Keratinocyte (primary cell): Measurements from ENCODE around the gene CSTB. TPM values are rescaled to one million over a fixed set of nuclear protein-coding genes. Genes with fewer than 3 reads are reported as not detected.

Experiments used
- DNase-seq: peaks from one replicate; pipeline ENCODE4 v3.0.0-alpha.2; 2011; ENCODE audit warnings: low read depth, missing footprints, low spot score
- FAIRE-seq: peaks from 2 replicates; lab custom pipeline; 2011; peaks lifted over from hg19 to GRCh38; lab: Jason Lieb, UNC
- H2AFZ ChIP-seq: 2 replicates; pipeline ENCODE4 v1.6.0; 2012; ENCODE audit warnings: low read length, control low read depth, inconsistent platforms; ENCODE audit not compliant: control insufficient read depth
- H3K27ac ChIP-seq: 2 replicates; pipeline ENCODE4 v1.5.1; 2011; ENCODE audit warnings: low read length; ENCODE audit not compliant: control insufficient read depth, insufficient read depth
- H3K27me3 ChIP-seq: 3 replicates; pipeline ENCODE4 v1.6.0; 2011; ENCODE audit warnings: low read length; ENCODE audit not compliant: control insufficient read depth, insufficient read depth; ENCODE audit errors: extremely low read depth
- H3K36me3 ChIP-seq, 2 experiments: 2 replicates in 1 of 2; 3 replicates in 1 of 2; pipeline ENCODE4 v1.5.1; 2011; ENCODE audit warnings: low read length in 2 of 2, mild to moderate bottlenecking in 1 of 2; ENCODE audit not compliant: control insufficient read depth in 2 of 2, insufficient read depth in 2 of 2; ENCODE audit errors: extremely low read depth in 1 of 2
- H3K4me1 ChIP-seq: 3 replicates; pipeline ENCODE4 v1.5.1; 2011; ENCODE audit warnings: low read length; ENCODE audit not compliant: control insufficient read depth, insufficient read depth; ENCODE audit errors: extremely low read depth
- H3K4me2 ChIP-seq: 3 replicates; pipeline ENCODE4 v1.6.0; 2011; ENCODE audit warnings: low read depth, low read length; ENCODE audit not compliant: control insufficient read depth, insufficient read depth; ENCODE audit errors: extremely low read depth
- H3K4me3 ChIP-seq, 3 experiments: fragments of 200-600 bp in 1 of 3; sonication (generic) in 1 of 3; 2 replicates in 2 of 3; 3 replicates in 1 of 3; pipeline ENCODE4 v1.5.1; 2011 to 2016; ENCODE audit warnings: low read length in 3 of 3, mild to moderate bottlenecking in 3 of 3, control low read depth in 2 of 3, inconsistent platforms in 1 of 3, low read depth in 1 of 3, mixed read lengths in 1 of 3, mixed run types in 1 of 3, moderate library complexity in 1 of 3; ENCODE audit not compliant: control insufficient read depth in 2 of 3, insufficient read depth in 2 of 3; ENCODE audit errors: extremely low read depth in 1 of 3
- H3K79me2 ChIP-seq: 2 replicates; pipeline ENCODE4 v1.6.0; 2012; ENCODE audit warnings: low read length; ENCODE audit not compliant: control insufficient read depth, insufficient read depth
- H3K9ac ChIP-seq: 3 replicates; pipeline ENCODE4 v1.6.0; 2011; ENCODE audit warnings: low read length; ENCODE audit not compliant: control insufficient read depth, insufficient read depth; ENCODE audit errors: extremely low read depth
- H3K9me1 ChIP-seq: 3 replicates; pipeline ENCODE4 v1.6.0; 2011; ENCODE audit warnings: low read length; ENCODE audit not compliant: control insufficient read depth, insufficient read depth; ENCODE audit errors: extremely low read depth
- H3K9me3 ChIP-seq: 2 replicates; pipeline ENCODE4 v1.5.1; 2012; ENCODE audit warnings: low read depth, low read length; ENCODE audit not compliant: control insufficient read depth
- H4K20me1 ChIP-seq: 3 replicates; pipeline ENCODE4 v1.6.0; 2011; ENCODE audit warnings: low read length; ENCODE audit not compliant: control insufficient read depth, insufficient read depth; ENCODE audit errors: extremely low read depth
- CTCF ChIP-seq, 3 experiments: IDR thresholded peaks in 1 of 3; conservative IDR thresholded peaks in 1 of 3; optimal IDR thresholded peaks in 1 of 3; 2 replicates in 2 of 3; 3 replicates in 1 of 3; pipeline versions ENCODE3 to v1.5.1; 2011; ENCODE audit warnings: low read length in 3 of 3, mild to moderate bottlenecking in 3 of 3, moderate library complexity in 2 of 3, control low read depth in 1 of 3, inconsistent platforms in 1 of 3; ENCODE audit not compliant: insufficient read depth in 2 of 3; ENCODE audit errors: extremely low read depth in 1 of 3
- EZH2 ChIP-seq: IDR thresholded peaks from one replicate; pipeline ENCODE4 v1.6.1; 2012; ENCODE audit warnings: inconsistent platforms, mild to moderate bottlenecking, low read length, moderate library complexity
- dilution Hi-C: fragments of 300-500 bp; cut with MboI; formaldehyde crosslinking; loops from one replicate; pipeline ENCODE4 v1.7.0; 2020; ENCODE audit warnings: low sequenced_read_pairs; ENCODE audit not compliant: extremely low pct_ligation_motif_present
- polyA plus RNA-seq, 5 experiments: library from polyadenylated mRNA; depleted of rRNA in 3 of 5; stranded (reverse) in 3 of 5; stranded (forward) in 1 of 5; unstranded in 1 of 5; fragments of >200 nt; gene quantifications; 1 replicate in 1 of 5; 2 replicates in 3 of 5; 3 replicates in 1 of 5; pipeline versions ENCODE4 v1.2.1 to v1.2.3, GENCODE V29; 2011 to 2012; ENCODE audit warnings: missing spikeins in 2 of 5, low read depth in 1 of 5, low replicate concordance in 1 of 5

The CSTB gene
- polyA plus RNA-seq, 1 donor (not counting 4 experiments of a cell fraction or from before 2014, with no cell fraction given): 126 TPM

GRCh38 chr21:43789276-43790009 lies 13.3 kb upstream of the CSTB start, which contains the start of gene RRP1:
Gene RRP1 (plus strand): TSS chr21:43789577. CDS start chr21:43789630, 53 bp downstream.
- peaks cover 5% of the 10 kb centered on the region for H4K20me1 ChIP-seq
- peak within 1 kb of the TSS; percentile 84 to 95 (median 92) for H3K4me3 ChIP-seq
- H3K79me2 ChIP-seq: peaks cover 50% of the 10 kb centered on the region
- peaks cover 12% of the 10 kb centered on the region for H3K4me1 ChIP-seq
- H3K27me3 ChIP-seq: no peaks in the 10 kb centered on the region
- no peaks in the 10 kb centered on the region for H3K9me1 ChIP-seq
- H3K4me2 ChIP-seq: peak within 1 kb of the TSS; percentile 95
- FAIRE-seq (no peak), DNase-seq (peak; percentile 46)
- H3K27ac ChIP-seq: peak within 1 kb of the TSS; percentile 84
- H3K9me3 ChIP-seq: no peaks in the 10 kb centered on the region
- dilution Hi-C loops: no loop called here
- peaks cover 26 to 29% of the 10 kb centered on the region in 2 experiments for H3K36me3 ChIP-seq
- peak within 1 kb of the TSS; percentile 91 for H3K9ac ChIP-seq
- peak within 1 kb of the TSS; percentile 90 for H2AFZ ChIP-seq
- TF ChIP-seq CTCF (optimal IDR thresholded peaks at IDR 0.05 in 1 of 3, IDR thresholded peaks at IDR 0.05 in 1 of 3, conservative IDR thresholded peaks at IDR 0.05 in 1 of 3; ENCODE audit: extremely low read depth in 1 of 3, insufficient read depth in 2 of 3, low read length in 3 of 3) (peak; percentile 78 to 99 (median 81)), EZH2 (no peak)

GRCh38 chr21:43786807-43787440 lies 10.8 kb upstream of the CSTB start:
- H3K4me2 ChIP-seq: no peak overlapping the region
- H2AFZ ChIP-seq: no peak overlapping the region
- H3K9me1 ChIP-seq: no peaks in the 10 kb centered on the region
- no peaks in the 10 kb centered on the region for H3K27me3 ChIP-seq
- H3K27ac ChIP-seq: no peak overlapping the region
- DNase-seq (no peak), FAIRE-seq (no peak)
- H3K36me3 ChIP-seq: peaks cover 5% of the 10 kb centered on the region in 2 experiments
- dilution Hi-C loops: no loop called here
- no peak overlapping the region for H3K9ac ChIP-seq
- H3K79me2 ChIP-seq: peaks cover 25% of the 10 kb centered on the region
- TF ChIP-seq CTCF (optimal IDR thresholded peaks at IDR 0.05 in 1 of 3, IDR thresholded peaks at IDR 0.05 in 1 of 3, conservative IDR thresholded peaks at IDR 0.05 in 1 of 3; ENCODE audit: extremely low read depth in 1 of 3, insufficient read depth in 2 of 3, low read length in 3 of 3) (no peak), EZH2 (no peak)
- H4K20me1 ChIP-seq: no peaks in the 10 kb centered on the region
- H3K4me3 ChIP-seq: no peak overlapping the region
- H3K4me1 ChIP-seq: peaks cover 29% of the 10 kb centered on the region
- no peaks in the 10 kb centered on the region for H3K9me3 ChIP-seq
